ELR (cell line): ENCODE data around the gene KCTD18.

Experiments
- DNase-seq: peaks from one replicate; pipeline ENCODE4 v3.0.0-alpha.2; 2015; ENCODE audit warnings: low read depth

Gene KCTD18

DNA sequence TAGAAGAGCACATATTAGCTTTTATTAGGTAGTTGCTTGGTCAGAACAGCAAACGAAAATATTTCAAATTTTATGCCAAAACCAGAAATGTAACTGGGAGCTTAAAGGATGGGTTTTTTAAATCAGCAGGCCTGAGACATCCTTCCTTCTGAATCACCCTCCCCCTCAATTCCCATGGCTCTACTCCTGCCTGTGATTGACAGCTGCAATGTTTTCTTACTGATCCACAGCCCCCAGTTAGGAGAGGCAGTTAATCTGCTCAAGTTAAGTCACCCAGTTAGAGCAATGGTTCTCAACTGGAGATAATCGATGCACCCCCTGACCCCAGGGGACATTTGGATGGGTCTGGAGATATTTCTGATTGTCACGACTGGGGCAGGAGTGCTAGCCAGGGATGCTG, 24.9 kb downstream of the KCTD18 start:
- DNase-seq: no peak

DNA sequence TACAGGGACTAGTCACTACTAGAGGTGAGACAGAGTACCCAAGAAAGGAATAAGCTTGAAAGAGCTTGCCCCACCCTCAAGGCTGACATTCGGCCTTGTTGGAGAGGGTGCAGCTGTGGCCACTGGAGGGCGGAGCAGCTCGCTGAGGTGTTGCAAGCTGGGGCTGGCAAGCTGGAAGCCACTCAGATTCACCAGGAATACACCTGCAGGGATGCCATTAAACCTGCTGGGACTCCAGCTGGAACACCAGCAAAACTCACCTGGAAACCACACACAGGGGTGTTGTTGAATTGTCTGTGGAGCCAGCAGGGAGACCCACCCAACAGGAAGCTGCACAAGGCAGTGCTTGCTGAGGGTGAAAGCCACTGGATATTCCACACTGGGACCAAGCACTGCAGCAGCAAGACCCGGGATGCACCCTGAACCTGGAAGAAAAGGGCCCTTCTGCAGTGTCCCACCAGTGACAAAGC, 26.1 kb downstream of the KCTD18 start:
- DNase-seq: peak; percentile 50

DNA sequence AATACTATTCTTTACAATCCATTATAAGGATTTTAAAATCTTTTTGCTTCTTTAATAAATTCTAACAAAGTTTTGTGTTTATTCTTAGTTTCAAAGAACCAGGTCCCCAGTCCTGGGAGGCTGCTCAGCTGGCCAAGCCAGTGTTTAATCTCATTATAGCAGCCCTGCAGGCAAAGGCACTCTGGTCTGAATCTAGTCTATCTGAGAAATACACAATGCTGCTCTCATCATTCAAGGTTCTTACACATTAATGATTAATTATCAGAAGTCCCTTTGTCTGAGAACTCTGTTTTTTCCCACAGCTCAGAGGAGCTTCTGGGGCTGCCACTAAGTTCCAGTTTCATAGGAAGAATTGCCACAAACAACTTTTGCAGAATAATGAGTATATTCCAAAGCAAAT, 27.7 kb downstream of the KCTD18 start:
- no peak for DNase-seq

DNA sequence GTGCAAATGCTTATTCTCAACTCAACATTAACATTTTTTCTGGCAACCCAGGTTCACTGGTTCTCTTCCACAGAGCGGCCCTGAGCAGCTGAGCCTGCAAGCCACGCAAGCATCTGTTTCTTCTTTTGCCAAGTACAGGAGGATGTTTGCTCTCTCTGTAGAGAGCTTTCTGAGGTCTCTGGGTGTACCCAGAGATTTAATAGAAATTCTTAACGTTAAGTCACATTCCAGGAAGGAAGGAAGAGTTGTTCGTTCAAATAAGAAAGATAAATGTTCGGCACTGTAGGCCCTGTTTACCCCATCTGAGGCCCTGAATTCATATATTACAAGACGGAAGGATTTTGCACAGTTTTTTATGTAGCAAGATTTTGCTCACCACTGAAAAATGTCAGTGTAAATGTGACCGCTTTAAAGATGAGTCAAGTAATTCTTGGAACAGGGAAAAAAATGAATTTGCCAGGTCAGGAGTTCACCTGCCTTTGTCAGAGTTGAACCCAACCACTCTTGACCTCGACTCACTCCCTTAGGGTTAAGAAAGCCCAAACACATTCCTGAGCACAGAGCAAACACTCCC, 30.1 kb downstream of the KCTD18 start:
- DNase-seq: peak; percentile 87

DNA sequence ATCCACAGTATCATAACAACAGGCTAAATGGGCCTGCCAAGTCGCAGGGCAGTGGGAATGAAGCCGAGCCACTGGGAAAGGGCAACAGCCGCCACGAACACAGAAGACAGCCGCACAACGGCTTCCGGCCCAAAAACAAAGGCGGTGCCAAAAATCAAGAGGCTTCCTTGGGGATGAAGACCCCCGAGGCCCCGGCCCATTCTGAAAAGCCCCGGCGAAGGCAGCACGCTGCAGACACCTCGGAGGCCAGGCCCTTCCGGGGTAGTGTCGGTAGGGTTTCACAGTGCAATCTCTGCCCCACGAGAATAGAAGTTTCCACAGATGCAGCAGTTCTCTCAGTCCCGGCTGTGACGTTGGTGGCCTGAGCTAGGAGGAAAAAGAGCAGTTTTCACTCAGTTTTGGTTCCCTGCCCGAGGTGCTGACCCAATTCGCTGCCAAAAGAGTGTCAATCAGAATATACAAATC, 32.2 kb downstream of the KCTD18 start:
- DNase-seq: no peak

DNA sequence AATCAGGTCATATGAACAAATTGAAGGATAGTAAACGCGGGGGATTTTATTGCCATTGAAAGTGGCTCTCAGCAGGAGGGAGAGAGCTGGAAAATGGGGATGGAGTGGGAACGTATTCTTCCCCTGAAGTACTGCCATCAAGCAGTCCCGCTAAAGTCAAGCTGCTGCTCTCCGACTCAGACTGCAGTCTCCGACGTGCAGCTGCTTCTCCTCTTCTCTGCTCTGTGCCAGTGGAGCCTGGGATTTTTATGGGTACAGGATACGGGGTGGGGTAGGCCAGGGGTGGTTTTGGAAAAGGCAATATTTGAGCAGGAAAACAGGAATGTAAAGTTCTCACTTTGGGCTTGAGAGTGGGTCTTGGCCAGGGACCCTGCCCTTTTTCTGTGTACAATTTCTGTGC, 33.0 kb downstream of the KCTD18 start:
- DNase-seq: no peak

DNA sequence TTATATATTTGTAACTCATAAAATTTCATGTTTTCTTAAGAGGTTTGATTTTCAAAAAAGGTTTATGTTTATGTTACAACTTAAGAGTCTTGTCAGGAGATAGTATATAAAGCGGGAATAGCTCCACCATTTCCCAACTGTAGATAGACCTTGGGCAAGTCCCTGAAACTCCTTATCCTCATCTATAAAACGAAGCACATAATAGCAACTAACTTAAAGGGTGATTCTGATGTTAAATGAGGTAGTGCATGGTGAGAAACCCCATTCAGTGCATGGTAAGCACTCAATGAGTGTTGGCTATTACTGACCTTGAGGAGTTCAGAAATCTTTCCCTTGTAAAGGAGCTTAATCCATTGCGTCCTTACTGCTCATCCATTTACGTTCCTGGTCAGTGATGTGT, 34.1 kb downstream of the KCTD18 start:
- DNase-seq: no peak

DNA sequence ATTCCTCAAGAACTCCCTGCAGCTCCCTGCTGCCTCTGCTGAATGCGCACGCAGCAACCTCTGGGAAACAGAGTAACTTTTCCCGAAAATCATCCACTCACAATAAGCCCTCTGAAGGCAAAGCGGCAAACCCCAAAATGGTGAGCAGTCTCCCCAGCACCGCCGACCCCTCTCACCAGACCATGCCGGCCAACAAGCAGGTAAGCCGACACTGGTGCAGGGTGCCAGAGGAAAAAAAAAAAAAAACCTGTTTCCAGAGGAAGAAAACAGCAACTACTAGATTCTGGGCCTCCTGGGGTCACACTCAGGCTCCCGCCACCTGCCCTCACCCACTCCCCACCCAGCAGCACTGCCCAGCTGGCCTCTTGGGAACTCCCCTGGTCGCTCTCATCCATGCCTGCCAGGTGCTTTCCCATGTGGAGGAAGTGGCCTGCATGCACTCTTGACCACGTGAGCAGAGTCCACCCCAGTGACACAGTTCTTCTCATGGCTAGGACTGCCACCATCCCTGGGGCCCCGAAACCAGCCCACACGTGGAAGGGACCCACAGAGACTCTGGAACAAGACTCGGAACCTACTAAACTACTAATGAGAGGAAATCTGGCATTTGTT, 36.9 kb downstream of the KCTD18 start:
- no peak for DNase-seq

DNA sequence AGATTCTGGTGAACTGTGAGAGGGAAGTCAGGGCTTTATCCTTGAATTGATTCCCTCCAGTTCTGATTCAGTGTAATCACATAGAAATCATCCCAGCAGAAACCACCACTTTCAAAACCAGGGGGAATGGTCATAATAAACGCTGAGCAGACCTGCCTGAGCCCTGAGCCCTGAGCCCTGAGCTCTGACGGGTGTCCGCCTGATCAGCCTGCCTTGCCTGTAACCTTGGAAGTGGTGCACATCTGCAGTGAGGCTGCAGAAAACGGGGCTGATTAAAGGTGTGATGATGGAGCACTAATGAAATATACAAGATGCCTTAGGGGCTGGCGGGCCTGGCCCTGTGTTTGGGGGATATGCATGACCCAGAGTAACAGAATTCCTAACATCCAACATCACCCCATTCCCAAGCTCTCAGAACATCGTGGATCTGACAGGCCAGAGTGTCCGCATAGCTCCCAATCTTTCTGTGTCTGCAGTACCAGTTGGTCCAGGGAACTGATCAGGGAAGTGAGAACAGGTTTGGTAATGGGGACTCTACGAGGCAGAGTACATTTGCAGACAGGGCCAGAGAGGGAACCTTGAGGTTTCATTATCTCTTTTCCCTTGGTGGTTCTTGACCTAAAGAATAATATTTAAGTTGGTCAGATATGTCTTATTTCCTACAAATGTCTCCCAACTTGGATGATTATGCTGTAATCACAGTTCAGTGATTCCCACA, 37.8 kb downstream of the KCTD18 start:
- DNase-seq: no peak

DNA sequence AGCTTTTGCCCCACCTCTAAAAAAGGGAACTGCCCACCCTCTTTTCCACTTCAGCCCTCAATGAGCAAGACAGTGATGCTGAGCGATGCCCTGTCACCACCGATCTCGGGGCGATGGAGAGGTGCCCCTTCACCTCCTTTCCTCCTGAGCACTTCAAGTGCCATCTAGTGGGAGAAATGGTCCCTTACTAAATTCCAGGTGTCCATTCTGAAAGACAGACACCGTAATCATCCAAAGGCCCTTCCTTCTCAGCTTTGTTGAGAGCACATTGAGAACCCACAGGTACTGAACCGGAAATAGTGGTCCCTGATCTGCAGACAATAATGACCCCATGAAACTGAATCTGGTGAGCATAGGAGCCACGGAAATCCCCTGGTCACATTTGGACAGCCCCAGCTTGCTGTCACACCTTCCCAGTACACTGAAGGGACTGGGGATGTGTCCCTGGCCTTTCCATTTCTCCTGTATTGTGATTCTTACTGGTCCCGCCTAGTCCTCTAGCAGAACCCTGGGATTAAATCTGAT, 38.5 kb downstream of the KCTD18 start:
- DNase-seq: peak; percentile 54

DNA sequence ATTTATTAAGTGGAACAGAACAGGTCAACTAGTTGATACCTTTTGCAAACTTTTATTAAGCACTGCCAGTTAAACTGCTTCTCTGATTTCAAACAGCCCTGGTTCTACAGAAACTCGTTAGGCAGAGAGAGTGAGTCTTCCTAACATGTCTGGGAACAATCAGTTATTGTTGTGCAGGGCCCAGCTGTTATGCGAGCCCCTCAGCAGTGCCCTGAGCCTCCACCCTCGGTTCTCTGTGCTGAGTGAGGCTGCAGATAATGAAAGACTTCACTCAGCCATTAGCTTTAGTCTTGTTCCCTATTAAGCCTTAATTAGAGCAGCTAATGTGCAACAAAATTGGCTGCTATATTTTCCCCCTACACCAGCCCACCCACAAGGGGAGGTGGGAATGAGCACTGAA, 39.6 kb downstream of the KCTD18 start:
- DNase-seq: no peak

DNA sequence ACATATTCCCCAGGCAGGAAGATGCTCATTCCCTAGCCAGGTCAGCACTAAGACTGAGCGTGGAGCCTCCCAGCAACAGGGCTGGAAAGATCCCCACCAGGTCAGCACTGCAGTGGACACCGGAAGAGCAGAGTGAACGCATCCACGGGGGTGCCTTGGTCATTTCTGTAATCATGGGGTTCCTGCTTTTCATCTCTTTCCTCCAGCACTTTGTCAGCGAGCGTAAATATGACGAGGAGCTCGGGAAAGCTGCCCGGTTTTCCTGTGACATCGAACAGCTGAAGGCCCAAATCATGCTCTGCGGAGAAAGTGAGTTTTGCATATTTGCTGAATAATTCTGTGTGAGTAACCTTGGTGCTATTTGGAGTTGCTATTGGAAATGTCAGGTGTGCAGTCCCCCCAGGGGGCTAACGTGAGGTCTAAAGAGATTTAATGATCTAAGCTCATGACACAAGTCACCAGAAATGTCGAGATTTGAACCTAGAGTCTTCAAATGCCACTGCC, 40.1 kb downstream of the KCTD18 start:
- DNase-seq: no peak

DNA sequence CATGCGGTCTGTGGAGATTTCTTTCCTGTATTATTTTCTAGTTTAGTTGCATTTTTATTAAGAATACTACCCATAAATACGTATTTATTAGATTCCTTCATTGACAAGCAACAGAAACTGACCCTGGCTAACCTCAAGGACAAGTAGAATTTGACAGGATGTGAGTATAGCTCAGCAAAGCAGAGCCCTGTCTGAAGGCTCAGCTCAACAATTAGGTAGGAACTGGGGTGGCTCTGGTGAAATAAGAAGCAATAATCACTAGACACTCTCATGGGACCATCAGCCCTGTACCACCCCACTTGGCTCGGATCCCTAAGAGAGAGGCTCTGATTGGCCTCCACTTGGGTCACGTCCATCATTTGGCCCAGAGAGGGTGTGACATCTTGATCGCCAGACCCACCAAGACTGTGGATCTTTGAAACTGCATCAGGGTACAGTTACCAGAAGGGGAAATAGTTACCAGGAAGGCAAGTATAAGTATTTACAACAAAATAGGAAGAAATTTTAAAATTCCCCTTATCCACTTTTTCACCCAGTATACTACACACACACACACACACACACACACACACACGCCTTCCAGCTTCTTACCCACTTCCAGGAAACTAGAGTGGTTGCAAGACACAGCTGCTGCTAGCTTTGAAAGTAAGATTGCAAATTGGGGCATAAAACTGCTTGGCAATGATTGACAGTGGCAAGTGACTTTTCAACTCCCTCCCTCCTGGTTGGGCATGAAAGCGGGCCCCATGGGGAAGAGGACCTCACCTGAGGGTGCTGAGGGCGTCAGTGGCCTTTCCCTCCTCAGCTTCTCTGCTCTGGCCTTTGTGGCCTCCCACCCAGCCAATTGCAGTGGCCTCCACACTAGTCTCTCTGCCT, 41.8 kb downstream of the KCTD18 start:
- no peak for DNase-seq

DNA sequence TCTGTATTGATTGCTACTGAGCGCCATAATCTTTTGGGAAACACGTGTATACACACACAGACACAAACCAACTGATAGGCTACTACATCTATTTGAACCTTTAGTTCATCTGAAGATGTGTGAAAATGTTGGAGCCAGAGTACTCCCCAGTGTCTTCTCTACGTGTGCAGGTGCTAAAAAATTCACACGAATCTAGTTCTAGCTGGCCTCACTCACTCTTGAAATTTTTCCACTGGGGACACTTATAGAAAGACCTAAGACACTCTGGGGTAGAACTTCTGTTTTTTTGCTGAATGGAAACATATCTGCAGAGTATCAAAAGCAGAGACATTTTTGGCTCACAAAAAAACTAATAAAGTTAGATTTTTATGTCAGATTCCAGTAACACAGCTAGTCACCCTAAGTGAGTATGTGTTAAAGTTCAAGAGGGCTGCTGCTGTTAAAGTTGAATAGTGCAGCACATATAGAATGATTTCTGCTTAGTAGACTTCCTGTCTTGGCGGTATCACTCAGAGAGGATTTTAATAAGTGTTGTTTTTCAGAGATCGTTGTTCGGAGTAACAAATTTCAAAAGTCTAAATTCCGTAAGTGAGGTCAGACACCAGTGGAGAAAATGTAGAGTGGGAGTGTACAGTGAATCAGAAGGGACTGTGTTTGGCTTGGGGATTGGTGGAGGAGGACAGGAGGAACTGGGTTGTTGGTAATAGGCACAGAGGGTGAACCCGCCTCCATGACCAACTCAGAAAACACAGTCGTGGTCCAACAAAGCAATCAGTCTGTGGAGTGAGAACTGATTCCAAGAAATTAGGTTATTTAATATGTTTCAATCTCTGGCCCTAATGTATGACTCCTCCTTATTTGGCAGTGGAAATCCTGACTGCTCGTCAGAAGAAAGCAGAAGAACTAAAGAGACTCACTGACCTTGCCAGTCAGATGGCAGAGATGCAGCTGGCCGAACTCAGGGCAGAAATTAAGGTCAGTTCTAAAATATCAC, 43.1 kb downstream of the KCTD18 start:
- no peak for DNase-seq

DNA sequence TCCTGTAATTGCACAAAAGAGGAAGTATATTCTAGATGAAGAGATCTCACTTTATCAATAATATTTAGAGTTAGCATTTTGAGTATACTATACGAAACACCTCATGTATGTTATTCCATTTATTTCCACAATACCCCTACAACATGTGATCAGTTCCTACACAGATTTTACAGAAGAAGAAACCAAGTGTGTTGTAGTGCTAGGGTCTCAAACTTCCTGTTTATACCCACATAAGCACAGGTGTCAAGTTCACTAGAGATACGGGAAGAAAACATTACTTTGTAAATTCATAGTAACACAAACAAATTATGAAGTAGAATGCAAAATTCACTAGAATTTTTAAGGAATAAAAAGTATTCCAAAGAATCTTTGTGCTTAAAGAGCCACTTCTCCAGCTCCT, 46.4 kb downstream of the KCTD18 start:
- no peak for DNase-seq

DNA sequence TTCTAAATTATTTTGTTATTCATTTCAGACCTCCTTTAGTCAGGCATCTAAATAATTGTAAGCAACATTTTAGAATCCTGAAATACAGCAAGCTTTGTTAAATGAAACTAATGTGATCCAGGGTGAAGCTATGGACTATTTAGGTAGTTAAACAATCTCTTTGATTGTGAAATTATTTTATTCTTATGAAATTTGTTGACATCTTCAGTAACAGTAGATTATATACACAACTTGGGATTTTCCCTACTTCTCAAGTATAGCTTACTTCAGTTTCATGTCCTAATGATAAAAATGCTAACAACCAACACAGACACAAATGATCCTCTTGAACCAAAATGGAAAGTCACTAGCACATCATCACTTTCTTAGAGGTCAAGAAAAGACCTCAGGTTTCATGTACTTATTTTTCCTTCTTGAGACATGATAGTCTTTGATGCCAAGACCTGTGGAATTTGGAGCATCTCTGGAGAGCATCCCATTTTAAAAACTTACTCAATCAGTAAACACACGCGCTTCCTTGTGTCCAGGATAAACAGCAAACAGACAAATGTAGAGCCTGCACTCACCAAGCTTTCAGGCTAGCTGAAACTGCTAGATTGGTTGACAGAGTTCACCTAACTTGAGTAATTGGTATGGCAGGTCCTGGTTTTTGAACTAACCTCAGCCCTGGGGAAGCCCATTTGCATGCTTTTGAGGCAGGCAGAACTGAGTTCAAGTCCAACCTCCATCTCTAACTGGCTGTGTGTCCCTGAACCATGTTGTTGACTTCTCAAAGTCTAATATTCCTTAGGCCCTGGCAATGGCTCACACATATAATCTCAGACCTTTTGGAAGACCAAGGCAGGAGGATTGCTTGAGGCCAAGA, 47.8 kb downstream of the KCTD18 start:
- no peak for DNase-seq

DNA sequence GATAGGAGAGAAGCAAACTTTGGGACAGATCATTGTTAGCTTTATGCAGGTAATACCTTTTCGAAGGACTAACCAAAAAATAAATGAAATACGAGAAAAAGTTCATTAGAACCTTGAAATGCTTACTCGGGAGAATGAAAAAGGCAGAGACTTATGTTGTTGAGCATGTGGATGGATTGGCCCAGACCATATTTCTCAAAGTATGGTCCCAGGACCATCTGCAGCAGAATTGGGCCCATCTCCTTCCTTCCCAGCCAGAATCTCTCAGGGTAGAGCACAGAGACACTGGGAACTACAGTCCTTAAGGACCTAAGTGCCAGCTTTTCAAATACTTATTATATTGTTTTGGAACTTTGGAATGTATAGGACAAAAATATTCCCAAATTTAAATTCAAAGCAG, 50.8 kb downstream of the KCTD18 start:
- no peak for DNase-seq

DNA sequence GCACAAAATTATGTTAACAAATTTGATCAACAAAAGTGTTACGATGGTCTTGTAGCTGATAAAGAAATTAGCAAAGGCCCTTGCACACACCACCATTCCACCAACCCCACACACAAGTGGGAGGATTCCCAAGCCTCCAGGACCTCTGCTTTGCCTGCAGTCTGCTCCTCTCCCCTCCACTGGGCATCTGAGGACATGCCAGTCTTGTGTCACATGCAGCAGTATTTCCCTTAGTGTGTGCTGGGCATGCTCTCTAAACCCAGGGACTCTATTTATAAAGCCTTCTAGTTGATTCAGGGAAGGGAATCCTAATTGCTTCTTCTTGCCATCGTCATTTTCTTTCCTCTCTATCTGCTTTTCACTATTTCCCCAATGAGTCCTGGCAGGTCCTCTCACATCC, 53.3 kb downstream of the KCTD18 start:
- DNase-seq: no peak

DNA sequence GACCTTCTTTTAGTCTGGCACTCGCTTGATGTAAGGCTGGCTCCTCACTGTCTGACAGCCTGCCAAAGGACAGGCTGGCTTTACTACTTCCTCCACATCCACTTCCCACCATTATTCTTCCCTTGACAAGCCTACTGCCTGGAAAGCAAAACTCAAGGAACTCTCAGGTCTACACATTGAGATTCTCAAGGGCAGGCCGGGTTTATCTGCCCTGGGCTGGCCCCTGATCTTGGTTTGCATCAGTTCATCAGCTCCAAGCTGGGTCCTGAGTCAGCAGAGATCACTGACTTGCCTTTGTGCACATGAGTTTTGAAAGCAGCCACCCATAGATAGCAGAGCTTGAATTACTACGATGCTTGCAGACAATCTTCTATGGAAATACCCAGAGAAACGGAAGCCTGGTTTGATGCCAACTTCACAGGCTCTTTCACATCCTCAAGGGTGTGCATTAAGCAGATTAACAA, 53.9 kb downstream of the KCTD18 start:
- no peak for DNase-seq
